HepG2 (cell line): ENCODE results near the gene PPP2R1B. TPM values are rescaled to one million over a fixed set of nuclear protein-coding genes. Genes with fewer than 3 reads are reported as not detected.

Source experiments
- ATAC-seq: fragments of 200-7000 bp; cut with Tn5 transposase; 3 replicates; pipeline ENCODE4 v1.9.1; 2020; ENCODE audit warnings: mild to moderate bottlenecking, moderate library complexity
- BruUV-seq: library from RNA; stranded (reverse); fragments of 400-500 nt; replicated peaks from 2 replicates; lab custom pipeline; 2021; lab: Mats Ljungman, UMichigan
- CTCF ChIA-PET: fragments of 300-600 bp; formaldehyde crosslinking; extraction: SDS; loops from one replicate; lab custom pipeline; 2021; ENCODE audit warnings: low total read pairs, inconsistent platforms, low intra/inter-chr PET ratio; lab: Yijun Ruan, JAX
- POLR2A ChIA-PET: fragments of 350-600 bp; sonication (Branson Sonifier 250); formaldehyde crosslinking; loops from one replicate; lab custom pipeline; 2020; ENCODE audit warnings: antibody characterized with exemption, inconsistent platforms; lab: Yijun Ruan, JAX
- DNase-seq: peaks from one replicate; pipeline ENCODE4 v3.0.0-alpha.2; 2015; ENCODE audit warnings: low spot score
- FAIRE-seq: peaks from 3 replicates; lab custom pipeline; 2011; peaks lifted over from hg19 to GRCh38; lab: Jason Lieb, UNC
- H2AFZ ChIP-seq: one replicate; pipeline ENCODE4 v1.6.1; 2011; ENCODE audit warnings: low read length, inconsistent platforms
- H3K27ac ChIP-seq: fragments of 300-600 bp; 3 replicates; pipeline ENCODE4 v1.8.0; 2011; ENCODE audit warnings: mixed run types, mild to moderate bottlenecking, mixed read lengths, low read length, inconsistent platforms; ENCODE audit not compliant: insufficient read depth; ENCODE audit errors: extremely low read length
- H3K27me3 ChIP-seq, 2 experiments: fragments of 200-600 bp in 1 of 2; 2 replicates in 1 of 2; 3 replicates in 1 of 2; pipeline versions ENCODE4 v1.6.0 to v1.8.0; 2011; ENCODE audit warnings: low read length in 2 of 2, mild to moderate bottlenecking in 2 of 2, moderate library complexity in 2 of 2, inconsistent platforms in 1 of 2; ENCODE audit not compliant: insufficient read depth in 2 of 2, control insufficient read depth in 1 of 2
- H3K36me3 ChIP-seq, 2 experiments: fragments of 200-600 bp in 1 of 2; replicated peaks in 1 of 2; 2 replicates in 1 of 2; 3 replicates in 1 of 2; pipeline versions ENCODE4 v1.5.1 to v1.8.0; 2011; ENCODE audit warnings: low read length in 2 of 2, inconsistent platforms in 1 of 2; ENCODE audit not compliant: insufficient read depth in 2 of 2, control insufficient read depth in 1 of 2
- H3K4me1 ChIP-seq: 2 replicates; pipeline ENCODE4 v1.5.1; 2012; ENCODE audit warnings: low read length, inconsistent platforms; ENCODE audit not compliant: insufficient read depth
- H3K4me2 ChIP-seq: 2 replicates; pipeline ENCODE4 v1.6.0; 2011; ENCODE audit warnings: low read depth, low read length, inconsistent platforms
- H3K4me3 ChIP-seq, 3 experiments: fragments of 200-600 bp in 1 of 3; sonication (generic), shearing (Covaris generic) in 1 of 3; replicated peaks in 1 of 3; 2 replicates each; pipeline ENCODE4 v1.5.1; 2011 to 2016; ENCODE audit warnings: low read length in 3 of 3, inconsistent platforms in 2 of 3, low read depth in 2 of 3, mild to moderate bottlenecking in 2 of 3, control low read depth in 1 of 3, mixed read lengths in 1 of 3; ENCODE audit not compliant: insufficient read depth in 1 of 3
- H3K79me2 ChIP-seq: one replicate; pipeline ENCODE4 v1.6.1; 2011; ENCODE audit warnings: low read length, inconsistent platforms; ENCODE audit not compliant: insufficient read depth
- H3K9ac ChIP-seq: 2 replicates; pipeline ENCODE4 v1.6.0; 2011; ENCODE audit warnings: mild to moderate bottlenecking, low read depth, low read length, inconsistent platforms; ENCODE audit not compliant: insufficient read depth
- H3K9me3 ChIP-seq: 2 replicates; pipeline ENCODE4 v1.5.1; 2012; ENCODE audit warnings: mild to moderate bottlenecking, low read length
- H4K20me1 ChIP-seq: 2 replicates; pipeline ENCODE4 v1.6.0; 2011; ENCODE audit warnings: inconsistent platforms, mild to moderate bottlenecking, low read length, moderate library complexity; ENCODE audit not compliant: insufficient read depth
- ARHGAP35 ChIP-seq: sonication (generic); formaldehyde crosslinking; IDR thresholded peaks from 2 replicates; pipeline ENCODE4 v1.9.0; 2022; ENCODE audit warnings: mild to moderate bottlenecking, inconsistent platforms, moderate library complexity, missing genetic modification reagents, borderline replicate concordance
- CEBPB ChIP-seq: IDR thresholded peaks from 2 replicates; pipeline ENCODE4 v1.6.1; 2011; ENCODE audit warnings: low read depth, low read length, improper control_type of control experiment, borderline replicate concordance
- FOXJ3 ChIP-seq: sonication (generic); formaldehyde crosslinking; IDR thresholded peaks from 2 replicates; pipeline ENCODE4 v1.4.0; 2020; ENCODE audit warnings: missing genetic modification reagents, mild to moderate bottlenecking, borderline replicate concordance
- GFI1 ChIP-seq: sonication (generic); formaldehyde crosslinking; IDR thresholded peaks from 2 replicates; pipeline ENCODE4 v1.5.0; 2020; ENCODE audit warnings: missing genetic modification reagents, mild to moderate bottlenecking, borderline replicate concordance
- GZF1 ChIP-seq: sonication (generic); formaldehyde crosslinking; IDR thresholded peaks from 2 replicates; pipeline ENCODE4 v1.5.1; 2020; ENCODE audit warnings: mild to moderate bottlenecking, missing genetic modification reagents
- KLF11 ChIP-seq: IDR thresholded peaks from 2 replicates; pipeline ENCODE4 v1.6.1; 2016; ENCODE audit warnings: missing compliant biosample characterization
- KLF6 ChIP-seq: IDR thresholded peaks from 2 replicates; pipeline ENCODE4 v1.8.0; 2016; ENCODE audit warnings: missing biosample characterization, missing genetic modification reagents
- MXI1 ChIP-seq: IDR thresholded peaks from 3 replicates; pipeline ENCODE4 v1.6.1; 2012; ENCODE audit warnings: low read depth, low read length, inconsistent platforms, borderline replicate concordance
- PPARG ChIP-seq: conservative IDR thresholded peaks from 2 replicates; pipeline ENCODE4 v1.6.1; 2016; ENCODE audit warnings: missing biosample characterization, missing genetic modification reagents
- RBM22 ChIP-seq: fragments of 200-400 bp; formaldehyde crosslinking; optimal IDR thresholded peaks from 2 replicates; pipeline ENCODE3; 2017; ENCODE audit warnings: mild to moderate bottlenecking, low read length, moderate library complexity
- THAP11 ChIP-seq: IDR thresholded peaks from 2 replicates; pipeline ENCODE4 v1.6.1; 2016; ENCODE audit warnings: missing biosample characterization, missing genetic modification reagents
- WIZ ChIP-seq: sonication (generic); formaldehyde crosslinking; IDR thresholded peaks from 2 replicates; pipeline ENCODE4 v1.5.1; 2020; ENCODE audit warnings: mild to moderate bottlenecking, missing genetic modification reagents
- ZBTB3 ChIP-seq: sonication (generic); formaldehyde crosslinking; IDR thresholded peaks from 2 replicates; pipeline ENCODE4 v1.4.0; 2020; ENCODE audit warnings: low read depth, mild to moderate bottlenecking, moderate library complexity, missing genetic modification reagents, borderline replicate concordance
- ZNF10 ChIP-seq: sonication (generic); formaldehyde crosslinking; IDR thresholded peaks from 2 replicates; pipeline ENCODE4 v1.4.0; 2020; ENCODE audit warnings: mild to moderate bottlenecking, low read depth, missing genetic modification reagents, borderline replicate concordance
- ZNF143 ChIP-seq: sonication (generic); formaldehyde crosslinking; IDR thresholded peaks from 2 replicates; pipeline ENCODE4 v1.4.0; 2020; ENCODE audit warnings: missing genetic modification reagents
- ZNF44 ChIP-seq: sonication (generic); formaldehyde crosslinking; IDR thresholded peaks from 2 replicates; pipeline ENCODE4 v1.5.1; 2020; ENCODE audit warnings: mild to moderate bottlenecking, missing genetic modification reagents
- ZSCAN22 ChIP-seq: sonication (generic); formaldehyde crosslinking; IDR thresholded peaks from 2 replicates; pipeline ENCODE4 v1.4.0; 2020; ENCODE audit warnings: mild to moderate bottlenecking, missing genetic modification reagents
- WGBS: methylation state at CpG from one replicate; pipeline ENCODE4 v1.1.6; 2017; ENCODE audit warnings: low lambda C conversion rate; 5-methylcytosine and 5-hydroxymethylcytosine counted together
- in situ Hi-C: cut with HindIII; loops from 2 replicates; pipeline ENCODE4 v1.10.0; 2017; ENCODE audit warnings: low pct_unique_long_range_greater_than_20kb; ENCODE audit not compliant: extremely low pct_ligation_motif_present
- intact Hi-C: fragments of 100-400 bp; cut with micrococcal nuclease; formaldehyde crosslinking; loops from one replicate; pipeline ENCODE4 v1.10.0; 2022; ENCODE audit not compliant: unreplicated experiment
- polyA plus RNA-seq, 8 experiments: library from polyadenylated mRNA; depleted of rRNA in 3 of 8; stranded (reverse) in 7 of 8; unstranded in 1 of 8; fragments of >200 nt; fragmentation: Illumina TruSeq in 4 of 8; extraction: Trizol in 4 of 8; gene quantifications; 2 replicates each; pipeline versions ENCODE4 v1.2.1 to v1.2.3, GENCODE V29; 2011 to 2016; ENCODE audit warnings: low read depth in 4 of 8, missing spikeins in 1 of 8, mixed read lengths in 1 of 8; ENCODE audit not compliant: insufficient read depth in 1 of 8
- total RNA-seq, 5 experiments: library from RNA; depleted of rRNA; stranded (reverse); fragments of >200 nt; fragmentation: Illumina TruSeq; extraction: Trizol; gene quantifications; 2 replicates each; pipeline ENCODE4 v1.2.3, GENCODE V29; 2016; ENCODE audit warnings: low read depth in 1 of 5
- TF ChIP-seq, protein P1 (sequence below): sonication (generic); formaldehyde crosslinking; IDR thresholded peaks from 2 replicates; pipeline ENCODE4 v1.5.0; 2020; ENCODE audit warnings: missing genetic modification reagents
- TF ChIP-seq, protein P2 (sequence below): sonication (generic); formaldehyde crosslinking; IDR thresholded peaks from 2 replicates; pipeline ENCODE4 v1.5.0; 2020; ENCODE audit warnings: mild to moderate bottlenecking, missing genetic modification reagents

PPP2R1B gene
- total and polyA plus RNA-seq, 2 of the 13 experiments (the other 11 are each of a cell fraction or from before 2014, with no cell fraction given): 22.1 to 56.8 TPM

DNA sequence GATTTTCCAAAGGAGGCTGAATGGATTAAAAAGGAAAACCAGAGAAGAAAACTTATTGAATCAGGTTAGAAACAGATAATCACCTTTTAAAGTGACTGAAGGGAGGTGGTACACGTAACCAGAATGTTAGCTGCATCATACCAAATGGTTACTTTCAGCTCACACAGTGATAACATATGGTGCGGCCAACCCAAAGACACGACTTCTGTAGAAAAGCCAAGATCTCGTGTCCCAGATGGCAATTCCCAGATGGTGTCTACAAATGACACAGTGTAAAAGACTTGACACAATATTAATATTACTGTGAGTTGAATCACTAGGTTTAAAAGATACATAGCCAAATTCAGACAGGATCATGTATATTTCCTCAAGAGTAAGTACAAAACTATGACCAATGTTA is 5.2 kb downstream of the PPP2R1B start:
- peaks cover 20 to 44% of the 10 kb centered on the region in 2 experiments; a peak in 4 of 5 replicates for H3K36me3 ChIP-seq
- no peak overlapping the region for H3K27ac ChIP-seq
- H3K4me2 ChIP-seq: no peak overlapping the region
- H3K4me1 ChIP-seq: peaks cover 52% of the 10 kb centered on the region
- 100% methylated on average over 3 of the region's 4 CpGs for WGBS
- in situ Hi-C loops (no loop called here), intact Hi-C loops (no loop called here)
- H3K9ac ChIP-seq: no peak overlapping the region
- TF ChIP-seq RBM22 (no peak), KLF6 (CRISPR knock-in tag) (no peak), ZNF143 (CRISPR knock-in tag) (no peak), ZNF44 (no peak), KLF11 (no peak), ARHGAP35 (no peak), ZBTB3 (CRISPR knock-in tag) (no peak), ZNF10 (no peak), THAP11 (CRISPR knock-in tag) (no peak), ZSCAN22 (CRISPR knock-in tag) (no peak), WIZ (no peak), CEBPB (no peak), GFI1 (CRISPR knock-in tag) (no peak), GZF1 (no peak), MXI1 (no peak), PPARG (no peak), FOXJ3 (CRISPR knock-in tag) (no peak)
- TF ChIP-seq, protein P1, sequence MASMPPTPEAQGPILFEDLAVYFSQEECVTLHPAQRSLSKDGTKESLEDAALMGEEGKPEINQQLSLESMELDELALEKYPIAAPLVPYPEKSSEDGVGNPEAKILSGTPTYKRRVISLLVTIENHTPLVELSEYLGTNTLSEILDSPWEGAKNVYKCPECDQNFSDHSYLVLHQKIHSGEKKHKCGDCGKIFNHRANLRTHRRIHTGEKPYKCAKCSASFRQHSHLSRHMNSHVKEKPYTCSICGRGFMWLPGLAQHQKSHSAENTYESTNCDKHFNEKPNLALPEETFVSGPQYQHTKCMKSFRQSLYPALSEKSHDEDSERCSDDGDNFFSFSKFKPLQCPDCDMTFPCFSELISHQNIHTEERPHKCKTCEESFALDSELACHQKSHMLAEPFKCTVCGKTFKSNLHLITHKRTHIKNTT: no peak
- TF ChIP-seq, protein P2, sequence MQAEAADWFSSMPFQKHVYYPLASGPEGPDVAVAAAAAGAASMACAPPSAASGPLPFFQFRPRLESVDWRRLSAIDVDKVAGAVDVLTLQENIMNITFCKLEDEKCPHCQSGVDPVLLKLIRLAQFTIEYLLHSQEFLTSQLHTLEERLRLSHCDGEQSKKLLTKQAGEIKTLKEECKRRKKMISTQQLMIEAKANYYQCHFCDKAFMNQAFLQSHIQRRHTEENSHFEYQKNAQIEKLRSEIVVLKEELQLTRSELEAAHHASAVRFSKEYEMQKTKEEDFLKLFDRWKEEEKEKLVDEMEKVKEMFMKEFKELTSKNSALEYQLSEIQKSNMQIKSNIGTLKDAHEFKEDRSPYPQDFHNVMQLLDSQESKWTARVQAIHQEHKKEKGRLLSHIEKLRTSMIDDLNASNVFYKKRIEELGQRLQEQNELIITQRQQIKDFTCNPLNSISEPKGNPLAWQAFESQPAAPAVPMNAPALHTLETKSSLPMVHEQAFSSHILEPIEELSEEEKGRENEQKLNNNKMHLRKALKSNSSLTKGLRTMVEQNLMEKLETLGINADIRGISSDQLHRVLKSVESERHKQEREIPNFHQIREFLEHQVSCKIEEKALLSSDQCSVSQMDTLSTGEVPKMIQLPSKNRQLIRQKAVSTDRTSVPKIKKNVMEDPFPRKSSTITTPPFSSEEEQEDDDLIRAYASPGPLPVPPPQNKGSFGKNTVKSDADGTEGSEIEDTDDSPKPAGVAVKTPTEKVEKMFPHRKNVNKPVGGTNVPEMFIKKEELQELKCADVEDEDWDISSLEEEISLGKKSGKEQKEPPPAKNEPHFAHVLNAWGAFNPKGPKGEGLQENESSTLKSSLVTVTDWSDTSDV (CRISPR knock-in tag): no peak
- H2AFZ ChIP-seq: no peak overlapping the region
- H3K9me3 ChIP-seq: no peaks in the 10 kb centered on the region
- no peak for DNase-seq
- ChIA-PET CTCF (no interaction called here), POLR2A (interaction anchor here (1.1 kb wide), 1 partner anchor 40 kb away, joined by 3 read pairs; no protein-coding TSS in a partner anchor)
- H3K27me3 ChIP-seq: no peaks in the 10 kb centered on the region
- no peak for FAIRE-seq
- H3K4me3 ChIP-seq: no peak overlapping the region
- ATAC-seq: no peak
- H3K79me2 ChIP-seq: peaks cover 35% of the 10 kb centered on the region
- no peaks in the 10 kb centered on the region for H4K20me1 ChIP-seq
- BruUV-seq: no TSS peak
